Measurements from ENCODE around the gene OTOG. TPM values are rescaled to one million over a fixed set of nuclear protein-coding genes. Genes with fewer than 3 reads are reported as not detected.

Gene OTOG
- total RNA-seq, 1 experiment from 2014 or later = 0.35 TPM

DNA sequence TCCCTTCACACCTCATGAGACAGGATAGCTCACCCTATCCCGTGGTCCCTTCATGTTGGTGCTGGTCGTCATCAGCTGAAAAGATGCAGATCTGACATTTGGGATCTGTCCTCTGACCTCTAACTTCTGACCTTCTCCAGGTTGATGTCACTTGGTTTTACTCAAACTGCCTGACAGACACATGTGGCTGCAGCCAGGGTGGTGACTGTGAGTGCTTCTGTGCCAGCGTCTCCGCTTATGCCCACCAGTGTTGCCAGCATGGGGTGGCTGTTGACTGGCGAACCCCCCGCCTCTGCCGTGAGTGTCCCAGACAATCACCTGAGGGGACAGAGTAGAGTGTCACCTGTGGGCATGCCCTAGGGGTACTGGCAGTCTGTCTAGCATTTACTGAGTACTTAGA lies 49.7 kb downstream of the OTOG start:
- no peaks in the 10 kb centered on the region for H3K79me1 ChIP-seq (ENCODE audit: insufficient read depth, low read depth, low read length, poor library complexity, severe bottlenecking)
- Mint-ChIP-seq H3K4me3 (no peak overlapping the region; a peak in 1 of 5 replicates), H3K27me3 (ENCODE audit: low read depth) (peaks cover 55% of the 10 kb centered on the region), H3K9me3 (peaks cover 3 to 8% of the 10 kb centered on the region in 2 experiments; a peak in 4 of 5 replicates), H3K27ac (no peak overlapping the region), H3K4me1 (peaks cover 9 to 20% of the 10 kb centered on the region in 2 experiments), H3K36me3 (ENCODE audit: insufficient read depth in 1 of 3, low read depth in 3 of 3) (peaks cover 0 to 4% (median 0%) of the 10 kb centered on the region in 3 experiments; a peak in 2 of 7 replicates)
- no peak overlapping the region for H3K23ac ChIP-seq (ENCODE audit: insufficient read length, low read depth, low read length)
- H2BK12ac ChIP-seq (ENCODE audit: insufficient read length, low read depth, low read length) = no peak overlapping the region
- H4K91ac ChIP-seq (ENCODE audit: insufficient read length, low read depth, low read length) = no peak overlapping the region
- H2AK5ac ChIP-seq (ENCODE audit: insufficient read length, low read length) = no peak overlapping the region
- H3K14ac ChIP-seq (ENCODE audit: insufficient read depth, low read length) = no peak overlapping the region
- H3K27ac ChIP-seq (ENCODE audit: insufficient read length, low read depth, low read length) = no peak overlapping the region
- no peak overlapping the region for H2BK20ac ChIP-seq (ENCODE audit: low read depth, low read length, poor library complexity, severe bottlenecking)
- H3K4me2 ChIP-seq (ENCODE audit: insufficient read depth, insufficient read length, low read length) = no peak overlapping the region
- no peak overlapping the region for H3K9ac ChIP-seq (ENCODE audit: extremely low read depth, insufficient read length, low read length)
- H3K4ac ChIP-seq (ENCODE audit: low read depth, low read length) = no peak overlapping the region
- no peak overlapping the region for H4K8ac ChIP-seq (replicated peaks; ENCODE audit: insufficient read length, low read depth, low read length)
- no CpG with 5 or more reads among the region's 7 CpGs for WGBS (ENCODE audit: extremely low coverage, insufficient read length, low lambda C conversion rate)
- peaks cover 2% of the 10 kb centered on the region for H4K20me1 ChIP-seq (ENCODE audit: control insufficient read depth, insufficient read depth, insufficient read length)
- no peak overlapping the region for H2BK120ac ChIP-seq (ENCODE audit: low read depth, low read length, poor library complexity, severe bottlenecking)
- H4K5ac ChIP-seq (ENCODE audit: insufficient read length, low read depth, low read length) = no peak overlapping the region
- H2BK5ac ChIP-seq (ENCODE audit: insufficient read length, low read length) = no peak overlapping the region
- no peak overlapping the region for H2AFZ ChIP-seq (ENCODE audit: low read length)
- no peak overlapping the region for H3K56ac ChIP-seq (ENCODE audit: insufficient read length, low read depth, low read length)
- H3K79me2 ChIP-seq (ENCODE audit: insufficient read depth, low read length) = no peaks in the 10 kb centered on the region
- no peaks in the 10 kb centered on the region for H3K4me1 ChIP-seq (ENCODE audit: insufficient read depth, low read length)
- DNase-seq = peak; percentile 5
- TF ChIP-seq, protein P1, sequence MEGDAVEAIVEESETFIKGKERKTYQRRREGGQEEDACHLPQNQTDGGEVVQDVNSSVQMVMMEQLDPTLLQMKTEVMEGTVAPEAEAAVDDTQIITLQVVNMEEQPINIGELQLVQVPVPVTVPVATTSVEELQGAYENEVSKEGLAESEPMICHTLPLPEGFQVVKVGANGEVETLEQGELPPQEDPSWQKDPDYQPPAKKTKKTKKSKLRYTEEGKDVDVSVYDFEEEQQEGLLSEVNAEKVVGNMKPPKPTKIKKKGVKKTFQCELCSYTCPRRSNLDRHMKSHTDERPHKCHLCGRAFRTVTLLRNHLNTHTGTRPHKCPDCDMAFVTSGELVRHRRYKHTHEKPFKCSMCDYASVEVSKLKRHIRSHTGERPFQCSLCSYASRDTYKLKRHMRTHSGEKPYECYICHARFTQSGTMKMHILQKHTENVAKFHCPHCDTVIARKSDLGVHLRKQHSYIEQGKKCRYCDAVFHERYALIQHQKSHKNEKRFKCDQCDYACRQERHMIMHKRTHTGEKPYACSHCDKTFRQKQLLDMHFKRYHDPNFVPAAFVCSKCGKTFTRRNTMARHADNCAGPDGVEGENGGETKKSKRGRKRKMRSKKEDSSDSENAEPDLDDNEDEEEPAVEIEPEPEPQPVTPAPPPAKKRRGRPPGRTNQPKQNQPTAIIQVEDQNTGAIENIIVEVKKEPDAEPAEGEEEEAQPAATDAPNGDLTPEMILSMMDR (conservative IDR thresholded peaks at IDR 0.05) = no peak
- H3K18ac ChIP-seq (ENCODE audit: insufficient read length, low read depth, low read length) = no peak overlapping the region
- H3K23me2 ChIP-seq (ENCODE audit: insufficient read length, low read depth, low read length, poor library complexity, severe bottlenecking) = no peaks in the 10 kb centered on the region
- H3K9me3 ChIP-seq (ENCODE audit: control insufficient read depth, low read depth, low read length) = peaks cover 6% of the 10 kb centered on the region
- H3K27me3 ChIP-seq (ENCODE audit: insufficient read depth, low read length) = no peaks in the 10 kb centered on the region
- H3T11ph ChIP-seq (ENCODE audit: low read length) = no peak overlapping the region
- no peak overlapping the region for H2BK15ac ChIP-seq (ENCODE audit: low read depth, low read length)
